Astrocyte (in vitro differentiated cells and primary cell): ENCODE measurements around the gene CCDC63. TPM values are rescaled to one million over a fixed set of nuclear protein-coding genes. Genes with fewer than 3 reads are reported as not detected.

Experiments used
- DNase-seq: peaks from one replicate; pipeline ENCODE4 v3.0.0-alpha.2; 2010; ENCODE audit warnings: low read depth
- FAIRE-seq: peaks from 2 replicates; lab custom pipeline; 2011; peaks lifted over from hg19 to GRCh38; lab: Jason Lieb, UNC
- H2AFZ ChIP-seq: 2 replicates; pipeline ENCODE4 v1.6.0; 2012; ENCODE audit warnings: low read depth, low read length, inconsistent platforms
- H3K27ac ChIP-seq: 2 replicates; pipeline ENCODE4 v1.5.1; 2011; ENCODE audit warnings: low read depth, low read length, inconsistent platforms
- H3K27me3 ChIP-seq: 2 replicates; pipeline ENCODE4 v1.6.0; 2011; ENCODE audit warnings: low read length, inconsistent platforms; ENCODE audit not compliant: insufficient read depth
- H3K36me3 ChIP-seq: 2 replicates; pipeline ENCODE4 v1.5.1; 2011; ENCODE audit warnings: low read length, inconsistent platforms; ENCODE audit not compliant: insufficient read depth
- H3K4me1 ChIP-seq: 2 replicates; pipeline ENCODE4 v1.5.1; 2011; ENCODE audit warnings: low read length, inconsistent platforms; ENCODE audit not compliant: insufficient read depth
- H3K4me2 ChIP-seq: 2 replicates; pipeline ENCODE4 v1.6.0; 2012; ENCODE audit warnings: low read length, inconsistent platforms
- H3K4me3 ChIP-seq: 2 replicates; pipeline ENCODE4 v1.5.1; 2011; ENCODE audit warnings: low read depth, mild to moderate bottlenecking, low read length, inconsistent platforms; ENCODE audit not compliant: insufficient read depth
- H3K79me2 ChIP-seq: 2 replicates; pipeline ENCODE4 v1.6.0; 2012; ENCODE audit warnings: mild to moderate bottlenecking, low read length, inconsistent platforms; ENCODE audit not compliant: insufficient read depth
- H3K9ac ChIP-seq: 2 replicates; pipeline ENCODE4 v1.6.0; 2012; ENCODE audit warnings: mild to moderate bottlenecking, low read length, inconsistent platforms
- H3K9me3 ChIP-seq: 2 replicates; pipeline ENCODE4 v1.5.1; 2012; ENCODE audit warnings: low read depth, mild to moderate bottlenecking, low read length, inconsistent platforms; ENCODE audit not compliant: insufficient read depth
- H4K20me1 ChIP-seq: 2 replicates; pipeline ENCODE4 v1.6.0; 2012; ENCODE audit warnings: low read length, inconsistent platforms; ENCODE audit not compliant: insufficient read depth
- H3K27ac Mint-ChIP-seq: one replicate; pipeline ENCODE4 v1.8.0; 2021; ENCODE audit warnings: mild to moderate bottlenecking, mixed read lengths; ENCODE audit not compliant: unreplicated experiment
- H3K27me3 Mint-ChIP-seq: one replicate; pipeline ENCODE4 v1.8.0; 2021; ENCODE audit warnings: low read depth, mixed read lengths; ENCODE audit not compliant: unreplicated experiment
- H3K36me3 Mint-ChIP-seq: one replicate; pipeline ENCODE4 v1.8.0; 2021; ENCODE audit warnings: low read depth, mixed read lengths; ENCODE audit not compliant: unreplicated experiment
- H3K4me1 Mint-ChIP-seq: one replicate; pipeline ENCODE4 v1.8.0; 2021; ENCODE audit warnings: low read depth, mixed read lengths; ENCODE audit not compliant: unreplicated experiment
- H3K4me3 Mint-ChIP-seq: one replicate; pipeline ENCODE4 v1.8.0; 2021; ENCODE audit warnings: mild to moderate bottlenecking, moderate library complexity, mixed read lengths; ENCODE audit not compliant: unreplicated experiment
- H3K9me3 Mint-ChIP-seq: one replicate; pipeline ENCODE4 v1.8.0; 2021; ENCODE audit warnings: mild to moderate bottlenecking, mixed read lengths; ENCODE audit not compliant: unreplicated experiment
- CTCF ChIP-seq: IDR thresholded peaks from 2 replicates; pipeline ENCODE4 v1.5.1; 2011; ENCODE audit warnings: low read depth, mild to moderate bottlenecking, inconsistent platforms, low read length, moderate library complexity; ENCODE audit not compliant: insufficient read depth
- EZH2 ChIP-seq: IDR thresholded peaks from 2 replicates; pipeline ENCODE4 v1.6.1; 2012; ENCODE audit warnings: mild to moderate bottlenecking, low read length, inconsistent platforms; ENCODE audit not compliant: insufficient read depth
- total RNA-seq: library from RNA; stranded (reverse); gene quantifications from 2 replicates; pipeline ENCODE4 v1.2.1, GENCODE V29; 2021

The CCDC63 gene
- total RNA-seq, 1 donor from 2014 or later: 0.30 TPM

GRCh38 chr12:110931315-110931728 is 84.5 kb downstream of the CCDC63 start:
- H3K27ac ChIP-seq: no peak overlapping the region
- no peaks in the 10 kb centered on the region for H4K20me1 ChIP-seq
- no peak overlapping the region for H3K9ac ChIP-seq
- H3K4me3 Mint-ChIP-seq: no peak overlapping the region
- no peaks in the 10 kb centered on the region for H3K36me3 Mint-ChIP-seq
- H3K4me1 Mint-ChIP-seq: peaks cover 9% of the 10 kb centered on the region
- H3K4me3 ChIP-seq: no peak overlapping the region
- H3K27me3 ChIP-seq: peaks cover 10% of the 10 kb centered on the region
- H3K4me2 ChIP-seq: no peak overlapping the region
- H3K27me3 Mint-ChIP-seq: peaks cover 2% of the 10 kb centered on the region
- TF ChIP-seq EZH2: no peak
- TF ChIP-seq CTCF: no peak
- no peaks in the 10 kb centered on the region for H3K36me3 ChIP-seq
- DNase-seq (no peak), FAIRE-seq (no peak)
- H2AFZ ChIP-seq: no peak overlapping the region
- no peaks in the 10 kb centered on the region for H3K9me3 ChIP-seq
- no peaks in the 10 kb centered on the region for H3K79me2 ChIP-seq
- H3K9me3 Mint-ChIP-seq: no peaks in the 10 kb centered on the region
- no peak overlapping the region for H3K27ac Mint-ChIP-seq
- H3K4me1 ChIP-seq: peaks cover 9% of the 10 kb centered on the region

- Mint-ChIP-seq H3K27me3 (peaks cover 3% of the 10 kb centered on the region), H3K4me1 (peaks cover 13% of the 10 kb centered on the region), H3K4me3 (no peak overlapping the region), H3K36me3 (no peaks in the 10 kb centered on the region), H3K27ac (no peak overlapping the region), H3K9me3 (no peaks in the 10 kb centered on the region)
- no peak overlapping the region for H3K4me2 ChIP-seq
- H4K20me1 ChIP-seq: no peaks in the 10 kb centered on the region
- no peaks in the 10 kb centered on the region for H3K36me3 ChIP-seq
- no peaks in the 10 kb centered on the region for H3K9me3 ChIP-seq
- no peak overlapping the region for H3K4me3 ChIP-seq
- no peak overlapping the region for H2AFZ ChIP-seq
- TF ChIP-seq CTCF (peak; percentile 13), EZH2 (no peak)
- DNase-seq (no peak), FAIRE-seq (no peak)
- no peak overlapping the region for H3K9ac ChIP-seq
- peaks cover 7% of the 10 kb centered on the region for H3K27me3 ChIP-seq
- H3K4me1 ChIP-seq: peaks cover 9% of the 10 kb centered on the region
- H3K79me2 ChIP-seq: no peaks in the 10 kb centered on the region
- H3K27ac ChIP-seq: no peak overlapping the region
Observed at GRCh38 chr12:110932046-110932445, 85.3 kb downstream of the CCDC63 start.

- H3K4me1 Mint-ChIP-seq: peaks cover 14% of the 10 kb centered on the region
- TF ChIP-seq EZH2: no peak
- no peak for TF ChIP-seq CTCF
- no peak overlapping the region for H3K9ac ChIP-seq
Observed at GRCh38 chr12:110933326-110933974, 86.7 kb downstream of the CCDC63 start.

More at GRCh38 chr12:110933326-110933974, 86.7 kb downstream of the CCDC63 start:
- Mint-ChIP-seq H3K4me3 (no peak overlapping the region), H3K9me3 (no peaks in the 10 kb centered on the region), H3K27ac (no peak overlapping the region), H3K27me3 (peaks cover 7% of the 10 kb centered on the region), H3K36me3 (no peaks in the 10 kb centered on the region)
- DNase-seq (no peak), FAIRE-seq (no peak)
- no peak overlapping the region for H3K4me3 ChIP-seq
- H3K79me2 ChIP-seq: no peaks in the 10 kb centered on the region
- no peak overlapping the region for H3K4me2 ChIP-seq
- H2AFZ ChIP-seq: no peak overlapping the region
- peaks cover 9% of the 10 kb centered on the region for H3K4me1 ChIP-seq
- H3K9me3 ChIP-seq: no peaks in the 10 kb centered on the region
- no peak overlapping the region for H3K27ac ChIP-seq
- peaks cover 4% of the 10 kb centered on the region for H3K27me3 ChIP-seq
- H3K36me3 ChIP-seq: no peaks in the 10 kb centered on the region
- no peaks in the 10 kb centered on the region for H4K20me1 ChIP-seq
